ENCODE data around the gene SYNGR2.
A peak's percentile ranks its signal among the peaks of the same experiment; 100 is the strongest.

SYNGR2 gene, protein sequence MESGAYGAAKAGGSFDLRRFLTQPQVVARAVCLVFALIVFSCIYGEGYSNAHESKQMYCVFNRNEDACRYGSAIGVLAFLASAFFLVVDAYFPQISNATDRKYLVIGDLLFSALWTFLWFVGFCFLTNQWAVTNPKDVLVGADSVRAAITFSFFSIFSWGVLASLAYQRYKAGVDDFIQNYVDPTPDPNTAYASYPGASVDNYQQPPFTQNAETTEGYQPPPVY

DNA sequence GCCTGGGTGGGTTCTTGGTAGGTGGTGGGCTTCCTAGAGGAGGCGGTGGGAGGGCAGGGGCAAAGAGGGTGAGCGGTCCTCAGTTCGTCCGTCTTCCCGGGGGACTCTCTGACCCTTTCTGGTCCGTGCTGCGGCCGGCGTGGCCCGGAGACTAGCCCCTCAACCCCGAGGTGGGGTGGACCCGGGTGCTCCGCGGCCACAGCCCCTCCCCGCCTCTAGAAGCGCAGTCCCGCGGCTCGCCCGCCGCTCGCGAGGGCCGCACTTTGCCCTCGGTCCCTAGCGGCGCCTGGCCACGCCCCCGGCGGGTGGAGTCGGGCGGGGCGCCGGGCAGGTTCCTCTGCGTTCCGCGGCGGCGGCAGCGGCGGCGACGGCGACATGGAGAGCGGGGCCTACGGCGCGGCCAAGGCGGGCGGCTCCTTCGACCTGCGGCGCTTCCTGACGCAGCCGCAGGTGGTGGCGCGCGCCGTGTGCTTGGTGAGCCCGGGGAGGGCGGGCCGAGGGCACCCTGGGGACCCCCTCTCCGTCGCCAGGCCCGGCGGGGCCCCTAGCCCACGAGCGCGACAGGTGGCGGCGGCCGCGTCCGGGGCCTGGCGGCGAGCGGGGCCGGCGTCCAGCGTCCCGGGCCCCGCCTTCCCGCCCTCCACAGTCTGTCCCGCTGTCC lies at the start of gene SYNGR2:
Gene SYNGR2, plus strand, starts transcription at position 340 of the 661 bp plus-strand sequence. Its CDS starts 36 bp downstream, at position 376.
- peak; percentile 85 to 90 for DNase-seq

DNA sequence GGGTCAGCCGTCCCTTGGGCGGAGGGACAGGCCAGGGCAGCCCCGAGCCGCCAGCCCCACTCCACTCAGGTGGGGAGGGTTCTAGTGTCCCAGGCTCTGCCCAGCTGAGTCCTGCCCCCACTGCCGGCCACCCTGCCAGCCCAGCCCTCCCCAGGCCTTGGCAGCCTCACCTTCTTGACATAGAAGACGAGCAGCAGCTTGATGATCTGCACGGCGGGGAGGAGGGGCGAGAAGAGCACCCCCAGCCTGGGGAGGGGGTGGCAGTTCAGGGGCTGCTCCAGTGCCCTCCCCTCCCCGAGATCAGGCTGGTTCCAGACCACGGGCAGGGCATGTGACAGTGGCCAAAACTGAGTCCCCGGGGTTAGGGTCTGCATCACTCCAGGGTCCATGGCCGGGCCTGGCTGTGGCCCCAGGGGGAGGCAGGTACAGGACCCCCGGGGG lies 49.6 kb upstream of the SYNGR2 start:
- no peak for DNase-seq

DNA sequence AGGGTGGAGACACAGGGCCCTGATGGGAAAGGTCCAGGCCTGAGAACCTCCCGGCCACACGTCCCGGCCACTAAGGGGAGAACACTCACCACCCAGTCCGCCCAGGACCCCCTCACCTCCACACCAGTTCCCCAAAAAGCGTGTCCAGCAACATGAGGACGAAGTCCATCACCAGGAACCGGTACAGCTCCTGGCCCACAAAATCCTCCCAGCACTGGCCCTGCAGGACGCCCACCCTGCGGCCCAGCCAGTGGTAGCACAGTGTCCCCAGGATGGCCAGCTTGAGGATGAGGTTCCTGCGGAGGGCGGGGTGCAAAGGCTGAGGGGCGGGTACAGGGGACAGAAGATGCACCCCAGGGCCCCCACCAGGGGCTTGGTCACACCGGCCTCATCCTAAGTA lies 47.8 kb upstream of the SYNGR2 start:
- no peak for DNase-seq

DNA sequence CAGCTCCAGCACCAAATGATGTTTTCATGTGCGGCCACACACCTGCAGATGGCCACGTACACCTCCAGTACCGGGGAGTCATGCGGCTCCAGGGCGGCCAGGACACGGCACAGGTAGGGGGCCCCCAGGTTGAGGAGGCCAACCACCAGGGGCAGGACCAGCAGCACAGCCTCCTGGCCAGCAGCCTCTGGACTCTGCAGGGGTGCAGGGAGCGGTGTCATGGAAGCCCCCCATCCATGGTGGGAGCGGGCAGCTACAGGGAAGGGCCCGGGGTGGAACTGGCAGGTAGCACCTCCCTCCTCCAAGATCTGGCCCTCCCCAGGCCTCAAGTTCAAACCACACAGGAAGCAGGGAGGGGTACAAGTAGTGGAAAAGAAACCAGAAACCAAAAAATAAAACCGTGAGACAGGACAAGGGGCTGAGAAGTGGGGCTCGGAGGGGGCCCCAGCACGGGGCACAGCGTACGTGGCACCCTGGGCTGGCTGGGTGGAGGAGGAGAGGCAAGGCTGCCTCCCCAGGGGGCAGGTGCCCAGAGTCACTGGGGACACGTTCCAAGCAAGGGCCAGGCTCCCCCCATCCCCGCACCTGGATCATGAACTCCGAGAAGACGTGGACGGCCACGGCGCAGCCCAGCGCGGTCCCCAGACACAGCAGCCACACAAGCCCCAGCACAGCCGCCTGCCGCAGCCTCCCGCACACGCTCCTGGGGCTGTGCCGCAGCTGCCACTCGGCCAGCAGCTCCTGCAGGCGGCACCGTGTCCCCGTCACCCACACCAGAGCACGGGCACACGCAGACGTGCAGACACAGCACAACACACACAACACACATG lies 47.2 kb upstream of the SYNGR2 start:
- peak; percentile 49 to 82 for DNase-seq

DNA sequence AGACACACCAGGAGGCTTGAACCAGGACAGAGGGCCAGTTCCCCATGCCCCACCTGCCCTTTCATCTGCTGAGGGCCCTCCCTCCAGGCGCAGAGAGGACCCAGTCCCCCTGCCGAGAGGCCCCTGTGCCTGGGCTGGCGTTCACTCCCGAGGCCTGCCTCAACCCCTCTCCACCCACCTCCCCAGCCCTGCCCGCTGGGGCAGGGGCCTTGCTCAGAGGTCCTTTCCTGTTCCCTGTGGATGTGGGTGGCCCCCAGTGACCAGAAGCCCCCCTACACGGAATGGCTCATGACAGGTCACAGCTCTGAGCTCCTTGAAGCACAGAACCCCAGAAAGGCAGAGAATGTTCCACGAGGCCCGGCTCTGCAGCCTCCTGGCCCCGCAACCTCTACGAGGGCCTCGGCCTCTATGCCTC lies 46.6 kb upstream of the SYNGR2 start:
- DNase-seq, result no peak

DNA sequence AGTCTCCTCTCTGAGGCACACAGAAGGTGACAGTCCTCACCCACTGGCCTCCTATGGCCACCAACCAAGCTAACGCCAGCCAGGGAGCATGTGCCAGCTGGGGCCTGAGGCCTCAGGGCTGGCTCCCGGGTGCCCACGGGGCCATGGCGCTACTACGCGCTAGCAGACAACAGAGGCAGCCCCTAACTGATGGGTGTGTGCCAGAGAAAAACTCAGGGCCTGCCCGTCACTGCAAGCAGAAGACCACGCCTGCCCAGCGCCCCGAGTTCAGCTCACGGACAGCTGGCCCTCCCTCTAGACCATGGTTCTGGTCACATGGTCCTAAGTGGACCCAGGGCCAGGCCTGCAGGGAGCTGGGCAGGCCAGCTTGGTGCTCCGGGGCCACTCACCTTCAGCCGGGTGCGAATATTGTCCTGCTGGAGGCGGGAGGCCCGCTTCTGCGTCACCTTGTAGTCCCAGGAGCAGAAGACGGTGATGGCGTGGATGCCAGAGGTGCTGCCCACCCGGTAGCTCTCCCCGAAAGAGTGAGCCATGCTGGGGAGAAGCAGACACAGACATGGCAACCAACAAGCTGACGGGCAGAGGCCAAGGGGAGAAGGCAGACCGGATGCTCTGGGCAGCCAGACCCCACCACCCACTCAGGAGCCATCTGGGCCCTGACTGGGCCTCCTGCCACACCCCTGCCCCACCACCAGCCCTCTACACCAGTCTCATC lies 46.0 kb upstream of the SYNGR2 start:
- DNase-seq, result no peak

DNA sequence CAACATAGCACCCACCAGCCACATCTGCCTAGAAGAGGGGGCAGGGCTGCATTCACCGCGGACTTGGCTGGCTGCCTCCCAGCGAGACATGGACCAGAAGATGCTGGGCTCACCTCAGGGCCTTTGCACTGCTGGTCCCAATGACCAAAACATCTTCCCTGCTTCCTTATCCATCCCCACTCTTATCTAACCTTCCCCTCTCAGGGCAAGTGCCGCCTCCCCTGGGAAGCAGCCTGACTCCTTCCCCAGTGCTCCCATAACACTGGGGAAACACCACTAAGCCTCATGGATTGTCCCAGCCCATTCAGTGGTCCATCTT lies 45.5 kb upstream of the SYNGR2 start:
- no peak for DNase-seq

DNA sequence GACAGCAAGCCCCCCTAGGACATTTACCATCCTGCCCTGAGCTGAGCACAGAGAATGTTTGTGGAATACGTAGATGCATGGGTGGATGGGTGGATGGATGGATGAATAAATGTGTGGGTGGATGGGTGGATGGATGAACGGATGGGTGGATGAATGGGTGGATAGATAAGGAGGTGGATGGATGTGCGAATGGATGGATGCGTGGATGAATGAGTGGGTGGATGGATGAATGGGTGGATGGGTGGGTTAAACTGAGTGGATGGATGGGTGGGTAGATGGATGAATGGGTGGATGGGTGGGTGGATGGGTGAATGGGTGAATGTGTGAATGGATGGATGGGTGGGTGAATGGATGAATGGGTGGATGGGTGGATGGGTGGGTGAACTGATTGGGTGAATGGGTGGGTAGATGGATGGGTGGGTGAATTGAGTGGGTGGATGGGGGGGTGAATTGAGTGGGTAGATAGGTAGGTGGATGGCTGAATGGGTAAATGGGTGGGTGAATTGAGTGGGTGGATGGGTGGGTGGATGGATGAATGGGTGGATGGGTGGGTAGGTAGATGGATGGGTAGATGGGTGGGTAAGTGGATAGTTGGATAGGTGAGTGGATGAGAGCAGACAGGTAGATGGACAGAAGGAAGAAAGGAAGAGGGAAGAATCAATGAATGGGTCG lies 45.0 kb upstream of the SYNGR2 start:
- DNase-seq, result no peak

DNA sequence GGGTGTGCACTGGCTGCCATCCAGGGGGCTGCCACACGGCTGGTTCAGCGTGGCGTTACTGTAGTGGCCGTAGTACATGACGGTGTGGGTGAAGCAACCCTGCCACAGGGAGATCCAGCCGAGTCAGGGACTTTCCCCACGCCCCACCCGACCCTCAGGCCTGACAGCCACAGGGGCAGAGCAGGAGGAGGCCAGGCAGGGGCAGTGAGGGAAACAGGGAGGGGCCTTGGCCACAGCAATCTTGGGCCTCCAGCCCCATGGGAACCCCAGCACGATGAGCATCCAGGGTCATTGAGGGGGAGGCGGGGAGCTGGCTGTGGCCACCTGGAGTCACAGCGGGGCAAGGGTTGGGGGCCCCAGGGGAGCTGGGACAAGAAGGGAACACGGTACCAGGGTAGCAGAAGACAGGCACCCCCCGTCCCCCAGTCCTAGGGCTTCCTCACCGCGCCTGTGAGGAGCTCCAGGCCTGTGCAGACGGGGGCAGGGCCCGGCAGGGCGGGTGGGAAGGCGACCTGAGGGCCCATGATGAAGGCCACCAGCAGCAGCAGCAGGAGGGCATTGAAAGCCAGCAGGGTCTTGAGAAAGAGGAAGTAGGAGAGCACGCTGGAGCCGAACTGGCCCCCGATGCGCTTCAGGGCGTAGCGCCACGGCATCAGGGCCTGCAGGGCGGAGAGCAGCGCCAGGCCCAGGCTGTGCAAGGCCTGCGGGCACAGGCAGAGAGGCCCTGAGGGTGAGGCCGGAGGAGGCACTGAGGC lies 44.1 kb upstream of the SYNGR2 start:
- peak in 1 of 2 donors; percentile 65 for DNase-seq

DNA sequence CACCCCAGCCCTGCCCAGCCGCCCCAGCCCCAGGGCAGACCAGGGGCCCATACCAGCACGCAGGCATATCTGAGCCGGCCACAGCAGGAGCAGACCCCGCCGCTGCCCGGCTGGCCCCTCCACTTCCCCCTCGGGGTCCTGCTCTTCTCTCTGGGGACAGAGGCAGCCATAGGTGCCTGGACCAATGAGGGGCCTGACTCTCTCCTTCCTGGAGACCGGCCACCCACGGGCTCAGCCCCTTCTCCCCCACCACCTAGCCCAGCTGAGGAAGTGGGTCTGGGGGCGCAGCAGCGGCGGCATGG lies 43.6 kb upstream of the SYNGR2 start:
- no peak for DNase-seq

DNA sequence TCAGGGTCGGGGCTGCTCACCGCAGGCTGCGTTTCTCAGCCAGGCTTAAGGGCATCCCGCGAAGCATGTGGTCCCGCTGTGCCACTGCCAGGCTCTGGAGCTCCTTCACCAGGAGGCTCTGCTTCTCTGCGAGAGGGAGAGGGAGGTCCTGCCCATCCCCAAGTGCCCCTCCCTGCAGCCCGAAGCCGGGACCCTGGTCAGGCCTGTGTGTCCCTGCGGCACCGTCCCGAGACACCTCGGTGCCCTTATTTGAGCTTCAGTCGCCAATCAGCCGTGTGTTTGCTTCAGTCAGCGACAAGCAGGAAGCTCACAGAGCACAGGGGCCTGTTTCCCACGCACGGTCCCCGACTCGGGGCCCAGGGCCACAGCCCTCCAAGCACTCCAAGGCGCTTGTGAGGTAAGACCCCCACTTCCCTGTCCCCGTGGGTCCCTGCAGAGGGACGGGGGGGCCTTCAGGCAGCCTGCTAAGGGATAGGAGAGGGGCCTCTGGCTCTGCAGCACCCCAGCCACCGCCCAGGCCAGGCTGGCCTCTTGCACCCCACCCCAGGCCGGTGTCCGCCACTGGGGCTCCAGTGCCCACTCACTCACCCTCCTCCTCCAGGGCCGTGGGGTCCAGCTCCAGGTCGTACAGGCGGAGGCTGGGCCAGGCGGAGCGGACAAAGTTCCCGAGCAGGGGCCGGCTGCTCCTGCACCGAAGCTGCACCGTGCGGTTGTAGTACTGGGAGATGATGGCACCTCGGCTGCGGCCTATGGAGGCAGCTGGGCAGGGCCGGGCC lies 43.1 kb upstream of the SYNGR2 start:
- DNase-seq, result no peak

DNA sequence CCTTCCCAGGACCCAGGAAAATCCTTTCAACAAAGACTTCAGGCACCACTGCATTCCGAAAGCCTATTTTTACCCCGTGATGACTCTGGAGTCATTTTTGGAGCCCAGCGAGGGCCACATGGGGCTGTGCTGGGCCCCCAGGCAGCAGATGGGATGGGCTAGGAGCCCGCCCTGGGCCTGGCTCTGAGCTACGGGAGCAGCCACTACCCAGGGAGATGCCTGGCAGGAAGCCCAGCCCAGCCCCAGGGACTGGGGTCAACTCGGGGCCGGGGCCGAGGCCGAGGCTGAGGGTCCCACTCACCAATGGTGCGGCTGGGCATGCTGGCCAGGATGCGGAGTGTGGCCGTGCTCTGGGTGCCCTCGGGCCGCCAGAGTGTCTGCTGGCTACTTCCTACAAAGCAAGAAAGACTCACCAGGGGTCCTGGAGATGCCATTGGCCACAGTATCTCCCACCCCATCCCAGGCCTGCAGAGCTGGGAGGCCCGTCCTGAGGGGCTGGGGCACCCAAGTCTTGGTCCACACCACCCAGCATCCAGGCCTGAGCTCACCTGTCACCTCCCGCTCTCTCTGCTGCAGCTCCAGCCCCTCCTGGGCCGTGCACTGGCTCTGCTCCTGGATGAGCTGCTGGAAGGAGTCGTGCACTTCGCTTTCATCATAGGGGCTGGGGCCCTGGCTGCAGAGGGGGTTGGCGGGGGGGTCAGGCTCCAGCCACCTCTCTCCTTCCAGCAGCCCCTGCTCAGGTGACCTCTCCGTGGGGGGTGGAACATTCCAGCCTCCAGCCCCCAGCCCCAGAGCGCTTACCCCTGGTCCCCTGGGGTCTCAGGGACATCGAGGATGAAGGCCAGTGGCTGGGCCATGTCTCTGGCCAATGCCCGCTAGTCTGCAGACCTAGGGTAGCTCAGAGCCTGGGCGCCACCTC lies 42.1 kb upstream of the SYNGR2 start:
- no peak for DNase-seq

DNA sequence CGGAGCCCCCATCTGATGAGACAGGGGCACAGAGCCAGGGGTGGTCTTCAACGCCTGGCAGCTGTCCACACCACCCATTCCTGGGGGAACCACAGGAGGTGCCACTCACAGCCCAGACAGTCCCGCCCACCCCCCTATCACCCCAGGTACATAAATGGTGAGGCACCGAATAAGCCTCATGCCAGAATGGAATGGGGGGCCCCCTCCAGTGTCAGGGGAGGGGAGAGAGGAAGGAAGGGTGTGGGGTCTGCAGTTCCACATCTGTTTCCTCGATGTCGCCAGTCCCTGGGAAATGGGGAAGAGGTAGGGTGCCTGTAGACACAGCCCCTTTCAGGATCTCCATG lies 41.5 kb upstream of the SYNGR2 start:
- DNase-seq, result no peak

DNA sequence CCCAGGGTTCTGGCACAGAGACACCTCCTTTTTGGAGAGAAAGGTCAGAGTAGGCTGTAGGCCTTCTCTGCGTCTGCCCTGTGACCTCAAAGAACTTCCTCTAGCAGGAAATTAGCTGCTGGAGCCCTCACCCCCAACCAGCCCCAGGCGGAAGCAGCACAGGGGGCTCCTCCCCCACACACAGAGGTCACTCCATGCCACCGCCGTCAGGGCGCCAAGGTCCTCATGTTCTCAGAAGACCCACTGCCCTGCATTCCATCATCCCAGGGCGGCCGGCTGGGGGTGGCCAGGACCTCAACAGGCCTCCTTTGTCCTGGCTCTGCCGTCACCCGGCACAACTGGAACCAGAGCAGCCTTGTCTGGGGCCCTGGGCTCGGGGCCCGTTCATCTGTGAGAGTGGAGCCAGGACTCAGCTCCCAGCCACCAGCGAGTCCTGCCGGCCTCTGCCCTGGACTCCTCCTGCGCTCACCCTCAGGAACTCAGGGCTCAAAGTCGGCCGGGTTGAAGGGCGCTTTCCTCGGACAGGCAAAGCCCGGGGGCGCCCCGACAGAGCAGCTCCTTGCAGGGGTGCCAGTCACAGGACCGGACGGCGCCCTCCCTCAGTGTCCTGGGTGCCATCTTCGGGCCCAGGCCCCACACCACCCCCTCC lies 41.0 kb upstream of the SYNGR2 start:
- peak; percentile 72 to 83 for DNase-seq

DNA sequence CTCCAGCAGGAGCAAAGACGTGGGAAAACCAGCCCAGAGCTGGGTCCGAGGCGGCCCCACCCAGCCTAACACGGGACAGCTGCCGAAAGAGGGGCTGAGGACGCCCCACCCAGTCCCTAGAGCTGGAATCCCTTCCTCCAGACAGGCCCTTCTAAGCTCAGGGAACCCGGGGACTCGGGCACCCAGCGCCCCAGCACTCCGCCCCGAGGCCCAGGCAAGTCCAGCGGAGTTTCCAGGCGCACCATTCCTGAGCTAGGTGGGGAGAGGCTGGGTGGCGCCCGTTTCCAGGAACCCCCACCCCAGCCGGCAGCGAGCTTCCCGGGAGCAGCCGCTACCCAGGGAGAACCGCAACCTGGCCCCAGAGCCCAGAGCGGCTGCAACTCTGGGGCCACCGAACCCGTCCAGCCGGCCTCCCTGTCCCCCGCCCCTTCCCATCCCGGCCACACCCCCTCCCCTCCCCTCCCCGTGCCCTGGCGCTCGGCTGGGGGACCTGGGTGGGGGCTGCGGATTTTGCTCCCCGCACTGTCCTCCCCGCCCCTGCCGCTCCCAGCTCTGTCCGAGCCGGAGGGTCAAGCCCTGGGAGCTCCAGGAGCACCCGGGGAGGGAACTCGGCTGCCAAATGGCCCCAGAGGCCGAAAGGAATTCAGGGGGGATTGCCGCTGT lies 40.4 kb upstream of the SYNGR2 start:
- no peak for DNase-seq

DNA sequence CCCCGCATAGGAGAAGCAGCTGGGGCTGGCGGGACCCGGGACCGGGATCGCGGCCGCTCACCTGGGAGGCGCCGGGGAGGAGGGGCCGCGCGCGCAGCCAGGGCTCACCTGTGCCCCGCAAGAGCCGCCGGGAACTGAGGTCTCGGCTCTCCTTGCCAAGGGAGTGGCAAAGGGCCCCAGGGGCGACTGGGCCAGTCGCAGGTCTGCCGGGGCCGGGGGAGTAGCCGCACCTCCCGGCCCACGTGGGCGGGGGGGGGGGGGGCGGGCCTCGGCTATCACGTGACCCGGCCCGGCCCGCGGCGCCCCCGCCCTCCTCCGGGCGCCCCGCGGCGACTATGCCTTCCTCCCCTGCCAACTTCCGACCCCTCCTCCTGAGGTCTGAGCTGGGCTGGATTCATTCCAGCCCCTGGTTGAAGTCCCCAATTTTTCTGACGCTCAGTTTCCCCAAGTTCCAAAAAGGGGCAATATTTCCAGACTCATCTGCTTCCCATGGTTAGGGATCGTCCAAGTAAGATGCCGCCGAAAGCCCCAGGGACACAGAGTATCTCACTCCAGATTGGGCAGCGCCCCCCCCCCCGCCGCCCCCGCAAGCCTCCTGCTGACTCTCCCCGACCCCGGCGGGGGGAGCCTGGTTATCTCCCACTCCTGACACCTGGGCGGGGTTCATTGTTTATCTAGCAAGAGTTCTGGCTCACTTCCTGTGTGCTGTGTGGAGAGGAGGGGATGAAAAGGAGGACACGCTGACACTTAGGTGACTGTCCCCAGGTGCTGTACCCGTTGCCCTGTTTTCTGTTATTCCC lies 39.6 kb upstream of the SYNGR2 start, which contains the start of gene TMC6:
Gene TMC6, minus strand, starts transcription at position 205 of the 800 bp plus-strand sequence. CDS start 1,923 bp downstream, outside the sequence.
- DNase-seq, result peak; percentile 68 to 79

DNA sequence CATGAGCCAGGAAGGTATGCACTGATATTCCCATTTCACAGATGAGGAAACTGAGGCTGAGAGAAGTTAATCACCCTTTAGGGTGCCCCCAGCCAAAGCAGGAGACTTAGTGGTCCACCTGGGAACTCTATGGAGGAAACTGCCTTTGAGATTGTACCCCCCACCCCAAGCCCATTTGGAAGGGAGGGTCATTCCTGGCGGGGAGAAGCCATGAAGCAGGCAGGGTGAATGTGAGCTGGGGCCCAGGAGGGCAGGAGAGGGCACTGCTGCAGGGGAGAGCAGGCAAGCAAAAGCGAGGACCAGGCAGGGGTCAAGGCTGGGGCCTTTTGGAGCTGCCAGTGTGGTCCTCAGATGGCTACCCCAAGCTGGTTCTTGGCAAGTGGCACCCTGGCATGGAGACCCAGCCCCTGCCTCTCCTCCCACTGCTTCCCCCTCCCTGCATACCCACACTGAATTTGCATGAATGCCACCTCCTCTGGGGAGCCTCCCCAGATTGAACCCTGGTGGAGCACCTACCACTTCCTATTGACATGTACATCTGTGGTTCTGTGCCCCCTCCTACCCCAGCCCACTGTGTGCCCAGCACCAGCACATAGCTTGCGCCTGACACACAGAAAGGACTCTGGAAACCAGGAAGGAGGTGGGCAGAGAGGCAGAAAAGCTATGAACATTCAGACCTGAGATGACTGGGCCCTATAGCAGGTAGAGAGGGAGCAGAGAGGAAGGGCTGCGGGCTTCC lies 38.9 kb upstream of the SYNGR2 start:
- DNase-seq, result peak; percentile 35 to 56

DNA sequence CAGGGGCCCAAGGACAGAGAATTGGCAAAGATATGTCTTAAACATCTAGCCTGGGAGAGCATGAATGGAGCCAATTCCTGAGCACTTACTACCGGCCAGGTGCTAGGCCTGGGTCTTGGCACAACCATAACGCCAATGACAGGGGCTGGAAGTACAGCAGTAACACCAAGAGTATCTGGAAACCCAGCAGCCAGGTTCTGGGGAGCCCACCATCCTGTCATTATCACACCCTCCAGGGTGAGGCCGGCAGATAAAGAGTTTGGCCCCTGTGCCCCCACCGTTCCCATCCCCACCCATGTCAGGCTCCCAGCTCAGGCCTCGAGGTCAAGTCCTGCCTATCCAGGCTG lies 38.3 kb upstream of the SYNGR2 start:
- no peak for DNase-seq
